H9 (cell line): Measurements from ENCODE around the gene HECW1. TPM values are rescaled to one million over a fixed set of nuclear protein-coding genes. Genes with fewer than 3 reads are reported as not detected.

Experiments used
- DNase-seq: peaks from one replicate; pipeline ENCODE4 v3.0.0-alpha.2; 2017
- H2AFZ ChIP-seq: one replicate; pipeline ENCODE4 v1.6.1; 2013; ENCODE audit warnings: mild to moderate bottlenecking, low read length, control low read depth, moderate library complexity
- H2AK5ac ChIP-seq: 2 replicates; pipeline ENCODE4 v1.6.1; 2013; ENCODE audit warnings: low read length, control low read depth, mixed read lengths; ENCODE audit not compliant: insufficient read length
- H2BK120ac ChIP-seq: one replicate; pipeline ENCODE4 v1.6.1; 2013; ENCODE audit warnings: low read depth, mild to moderate bottlenecking, low read length, control low read depth, inconsistent platforms; ENCODE audit not compliant: poor library complexity, severe bottlenecking
- H2BK12ac ChIP-seq: 2 replicates; pipeline ENCODE4 v1.6.1; 2013; ENCODE audit warnings: low read length, control low read depth, mixed read lengths, low read depth; ENCODE audit not compliant: insufficient read length
- H2BK15ac ChIP-seq: 2 replicates; pipeline ENCODE4 v1.6.1; 2013; ENCODE audit warnings: low read depth, low read length, control low read depth
- H2BK20ac ChIP-seq: one replicate; pipeline ENCODE4 v1.6.1; 2013; ENCODE audit warnings: low read depth, mild to moderate bottlenecking, low read length, control low read depth, inconsistent platforms; ENCODE audit not compliant: poor library complexity, severe bottlenecking
- H2BK5ac ChIP-seq: 2 replicates; pipeline ENCODE4 v1.6.1; 2013; ENCODE audit warnings: low read length, control low read depth, mixed read lengths; ENCODE audit not compliant: insufficient read length
- H3K14ac ChIP-seq: 2 replicates; pipeline ENCODE4 v1.6.1; 2013; ENCODE audit warnings: low read length, control low read depth; ENCODE audit not compliant: insufficient read depth
- H3K18ac ChIP-seq: 2 replicates; pipeline ENCODE4 v1.6.1; 2013; ENCODE audit warnings: low read depth, mild to moderate bottlenecking, mixed read lengths, low read length, control low read depth; ENCODE audit not compliant: insufficient read length
- H3K23ac ChIP-seq: 2 replicates; pipeline ENCODE4 v1.6.1; 2013; ENCODE audit warnings: low read length, control low read depth, mixed read lengths, low read depth; ENCODE audit not compliant: insufficient read length
- H3K23me2 ChIP-seq: 2 replicates; pipeline ENCODE4 v1.6.1; 2013; ENCODE audit warnings: low read depth, mild to moderate bottlenecking, mixed read lengths, low read length, control low read depth; ENCODE audit not compliant: insufficient read length, poor library complexity, severe bottlenecking
- H3K27ac ChIP-seq: 2 replicates; pipeline ENCODE4 v1.5.1; 2013; ENCODE audit warnings: low read length, control low read depth, mixed read lengths, low read depth; ENCODE audit not compliant: insufficient read length
- H3K27me3 ChIP-seq: 2 replicates; pipeline ENCODE4 v1.6.1; 2013; ENCODE audit warnings: low read length, control low read depth, inconsistent platforms; ENCODE audit not compliant: insufficient read depth
- H3K4ac ChIP-seq: 2 replicates; pipeline ENCODE4 v1.6.1; 2013; ENCODE audit warnings: low read depth, mild to moderate bottlenecking, control low read depth, inconsistent platforms, low read length, moderate library complexity
- H3K4me1 ChIP-seq: 2 replicates; pipeline ENCODE4 v1.6.1; 2013; ENCODE audit warnings: low read length, control low read depth, inconsistent platforms; ENCODE audit not compliant: insufficient read depth
- H3K4me2 ChIP-seq: 2 replicates; pipeline ENCODE4 v1.6.1; 2013; ENCODE audit warnings: low read length, control low read depth, mixed read lengths; ENCODE audit not compliant: insufficient read length, insufficient read depth
- H3K56ac ChIP-seq: 2 replicates; pipeline ENCODE4 v1.6.1; 2013; ENCODE audit warnings: low read depth, mild to moderate bottlenecking, mixed read lengths, low read length, control low read depth; ENCODE audit not compliant: insufficient read length
- H3K79me1 ChIP-seq: 2 replicates; pipeline ENCODE4 v1.6.1; 2013; ENCODE audit warnings: low read depth, mild to moderate bottlenecking, moderate library complexity, low read length, control low read depth, inconsistent platforms; ENCODE audit not compliant: insufficient read depth, poor library complexity, severe bottlenecking
- H3K79me2 ChIP-seq: 2 replicates; pipeline ENCODE4 v1.6.1; 2013; ENCODE audit warnings: low read length, control low read depth, inconsistent platforms; ENCODE audit not compliant: insufficient read depth
- H3K9ac ChIP-seq: 2 replicates; pipeline ENCODE4 v1.6.1; 2013; ENCODE audit warnings: low read length, control low read depth, mixed read lengths; ENCODE audit not compliant: insufficient read length; ENCODE audit errors: extremely low read depth
- H3K9me3 ChIP-seq: one replicate; pipeline ENCODE4 v1.6.1; 2013; ENCODE audit warnings: low read depth, low read length, inconsistent platforms; ENCODE audit not compliant: control insufficient read depth
- H3T11ph ChIP-seq: one replicate; pipeline ENCODE4 v1.6.1; 2013; ENCODE audit warnings: mild to moderate bottlenecking, low read length, control low read depth, inconsistent platforms
- H4K20me1 ChIP-seq: one replicate; pipeline ENCODE4 v1.6.1; 2013; ENCODE audit not compliant: control insufficient read depth, insufficient read length, insufficient read depth
- H4K5ac ChIP-seq: 2 replicates; pipeline ENCODE4 v1.6.1; 2013; ENCODE audit warnings: low read depth, mild to moderate bottlenecking, mixed read lengths, low read length, control low read depth; ENCODE audit not compliant: insufficient read length
- H4K8ac ChIP-seq: replicated peaks from 2 replicates; pipeline ENCODE4 v1.6.1; 2013; ENCODE audit warnings: low read length, control low read depth, mixed read lengths, low read depth; ENCODE audit not compliant: insufficient read length
- H4K91ac ChIP-seq: 2 replicates; pipeline ENCODE4 v1.6.1; 2013; ENCODE audit warnings: low read depth, mild to moderate bottlenecking, moderate library complexity, mixed read lengths, low read length, control low read depth; ENCODE audit not compliant: insufficient read length
- H3K27ac Mint-ChIP-seq, 3 experiments: 2 replicates in 2 of 3; 3 replicates in 1 of 3; pipeline ENCODE4 v1.8.0; 2020 to 2021; ENCODE audit warnings: mixed read lengths in 3 of 3, mild to moderate bottlenecking in 1 of 3, moderate library complexity in 1 of 3
- H3K27me3 Mint-ChIP-seq: 2 replicates; pipeline ENCODE4 v1.8.0; 2021; ENCODE audit warnings: low read depth, mild to moderate bottlenecking, moderate library complexity, mixed read lengths
- H3K36me3 Mint-ChIP-seq, 3 experiments: 2 replicates in 2 of 3; 3 replicates in 1 of 3; pipeline ENCODE4 v1.8.0; 2020 to 2021; ENCODE audit warnings: low read depth in 3 of 3, mixed read lengths in 3 of 3; ENCODE audit not compliant: insufficient read depth in 1 of 3
- H3K4me1 Mint-ChIP-seq, 2 experiments: 2 replicates each; pipeline ENCODE4 v1.8.0; 2020; ENCODE audit warnings: mixed read lengths in 2 of 2
- H3K4me3 Mint-ChIP-seq, 2 experiments: 2 replicates in 1 of 2; 3 replicates in 1 of 2; pipeline ENCODE4 v1.8.0; 2020 to 2021; ENCODE audit warnings: mild to moderate bottlenecking in 2 of 2, mixed read lengths in 2 of 2, moderate library complexity in 1 of 2
- H3K9me3 Mint-ChIP-seq, 2 experiments: 2 replicates in 1 of 2; 3 replicates in 1 of 2; pipeline ENCODE4 v1.8.0; 2020; ENCODE audit warnings: mild to moderate bottlenecking in 2 of 2, mixed read lengths in 2 of 2, moderate library complexity in 1 of 2
- WGBS: extraction: QIAGEN DNeasy Blood & Tissue Kit; methylation state at CpG from one replicate; pipeline ENCODE4 v1.1.7; 2013; ENCODE audit warnings: missing lambda C conversion rate, low lambda C conversion rate, mixed read lengths; ENCODE audit not compliant: insufficient read length; ENCODE audit errors: extremely low coverage; 5-methylcytosine and 5-hydroxymethylcytosine counted together
- total RNA-seq: library from RNA; stranded (reverse); gene quantifications from 2 replicates; pipeline ENCODE4 v1.2.1, GENCODE V29; 2021
- TF ChIP-seq, protein P1 (sequence below): fragments of 200-600 bp; sonication (generic); conservative IDR thresholded peaks from 3 replicates; pipeline ENCODE4 v1.8.0; 2021; ENCODE audit warnings: antibody characterized with exemption, mild to moderate bottlenecking

HECW1 gene
- total RNA-seq, 1 experiment from 2014 or later, result 5.0 TPM

DNA sequence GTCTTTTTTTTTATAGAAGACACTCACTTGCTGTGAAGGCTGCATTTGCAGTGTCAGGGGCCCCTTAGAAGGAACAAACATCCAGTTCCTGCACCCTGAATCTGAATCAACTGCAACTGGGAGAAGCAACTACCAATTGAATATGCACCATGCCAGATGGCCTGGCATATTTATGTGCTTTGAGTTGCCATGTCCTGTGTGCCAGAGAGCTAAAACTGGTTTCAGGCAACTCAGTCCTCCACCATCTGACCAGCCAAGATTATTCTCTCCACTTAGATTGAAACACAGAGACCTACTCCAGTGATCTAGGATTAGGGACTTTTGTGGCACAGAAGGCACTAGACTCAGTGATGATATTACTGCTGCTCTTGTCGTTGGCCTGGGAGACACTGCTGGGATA lies 225.4 kb downstream of the HECW1 start:
- DNase-seq, result no peak
- H3K4ac ChIP-seq, result no peak overlapping the region
- H2BK120ac ChIP-seq, result no peak overlapping the region
- H3K23ac ChIP-seq, result no peak overlapping the region
- no peaks in the 10 kb centered on the region for H3K36me3 Mint-ChIP-seq
- no peak overlapping the region for H3K14ac ChIP-seq
- no peak overlapping the region for H2BK15ac ChIP-seq
- no peaks in the 10 kb centered on the region; the same call in 1 of the 2 replicates for H3K4me1 ChIP-seq
- no peak overlapping the region for H3K27ac ChIP-seq
- H2AK5ac ChIP-seq, result no peak overlapping the region
- H3K56ac ChIP-seq, result no peak overlapping the region
- H3K79me2 ChIP-seq, result no peaks in the 10 kb centered on the region
- no peak overlapping the region for H2BK12ac ChIP-seq
- H3K9ac ChIP-seq, result no peak overlapping the region
- no peaks in the 10 kb centered on the region for H3K27me3 Mint-ChIP-seq
- H4K20me1 ChIP-seq, result no peaks in the 10 kb centered on the region
- H3K4me3 Mint-ChIP-seq, result no peak overlapping the region
- H3T11ph ChIP-seq, result no peak overlapping the region
- no peak overlapping the region for H3K18ac ChIP-seq
- H2AFZ ChIP-seq, result no peak overlapping the region
- H3K9me3 ChIP-seq, result no peaks in the 10 kb centered on the region
- TF ChIP-seq, protein P1, sequence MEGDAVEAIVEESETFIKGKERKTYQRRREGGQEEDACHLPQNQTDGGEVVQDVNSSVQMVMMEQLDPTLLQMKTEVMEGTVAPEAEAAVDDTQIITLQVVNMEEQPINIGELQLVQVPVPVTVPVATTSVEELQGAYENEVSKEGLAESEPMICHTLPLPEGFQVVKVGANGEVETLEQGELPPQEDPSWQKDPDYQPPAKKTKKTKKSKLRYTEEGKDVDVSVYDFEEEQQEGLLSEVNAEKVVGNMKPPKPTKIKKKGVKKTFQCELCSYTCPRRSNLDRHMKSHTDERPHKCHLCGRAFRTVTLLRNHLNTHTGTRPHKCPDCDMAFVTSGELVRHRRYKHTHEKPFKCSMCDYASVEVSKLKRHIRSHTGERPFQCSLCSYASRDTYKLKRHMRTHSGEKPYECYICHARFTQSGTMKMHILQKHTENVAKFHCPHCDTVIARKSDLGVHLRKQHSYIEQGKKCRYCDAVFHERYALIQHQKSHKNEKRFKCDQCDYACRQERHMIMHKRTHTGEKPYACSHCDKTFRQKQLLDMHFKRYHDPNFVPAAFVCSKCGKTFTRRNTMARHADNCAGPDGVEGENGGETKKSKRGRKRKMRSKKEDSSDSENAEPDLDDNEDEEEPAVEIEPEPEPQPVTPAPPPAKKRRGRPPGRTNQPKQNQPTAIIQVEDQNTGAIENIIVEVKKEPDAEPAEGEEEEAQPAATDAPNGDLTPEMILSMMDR, result no peak
- H4K91ac ChIP-seq, result no peak overlapping the region
- no peak overlapping the region for H4K5ac ChIP-seq
- H3K79me1 ChIP-seq, result no peaks in the 10 kb centered on the region
- H2BK20ac ChIP-seq, result no peak overlapping the region
- no CpG with 5 or more reads among the region's 1 CpG for WGBS
- H3K4me2 ChIP-seq, result no peak overlapping the region
- peaks cover 3 to 12% of the 10 kb centered on the region in 2 experiments; a peak in 1 of 4 replicates for H3K4me1 Mint-ChIP-seq
- no peaks in the 10 kb centered on the region for H3K9me3 Mint-ChIP-seq
- H3K23me2 ChIP-seq, result no peaks in the 10 kb centered on the region
- H3K27ac Mint-ChIP-seq, result no peak overlapping the region
- H3K27me3 ChIP-seq, result no peaks in the 10 kb centered on the region
- no peak overlapping the region for H2BK5ac ChIP-seq
- no peak overlapping the region for H4K8ac ChIP-seq
